A673 (cell line): ENCODE results near the gene UCK2.

Experiments
- EZH2 ChIP-seq: fragments of 200-600 bp; sonication (generic); IDR thresholded peaks from 2 replicates; pipeline ENCODE4 v1.6.1; 2017; ENCODE audit warnings: borderline replicate concordance, low read depth, mild to moderate bottlenecking, mixed read lengths, antibody characterized with exemption, low read length; ENCODE audit not compliant: poor library complexity, severe bottlenecking
- TF ChIP-seq, protein P1 (sequence below): fragments of 300-800, 200-600 bp; sonication (generic); conservative IDR thresholded peaks from 2 replicates; pipeline ENCODE4 v1.5.1; 2017; ENCODE audit warnings: low read depth, mild to moderate bottlenecking, antibody characterized with exemption, low read length, moderate library complexity, mixed read lengths

DNA sequence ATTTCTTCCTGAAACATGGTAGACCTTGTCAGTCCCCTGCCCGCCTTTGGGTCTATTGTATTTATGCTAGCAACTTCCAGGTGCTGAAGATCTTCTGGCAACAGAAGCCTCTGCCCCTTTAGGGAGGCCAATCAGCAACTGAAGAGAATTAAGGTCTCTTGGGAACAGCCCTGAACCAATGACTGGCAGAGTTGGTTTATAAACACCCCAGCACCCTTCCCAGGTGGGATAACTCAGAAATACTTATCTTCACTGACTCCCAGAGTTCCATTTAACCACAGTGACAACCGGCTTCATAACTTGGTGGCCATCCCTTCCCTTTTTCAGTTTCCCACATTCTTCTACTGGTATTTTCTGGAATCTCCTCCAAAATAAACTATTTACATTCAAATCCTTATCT lies 31.5 kb upstream of the UCK2 start:
- TF ChIP-seq, protein P1, sequence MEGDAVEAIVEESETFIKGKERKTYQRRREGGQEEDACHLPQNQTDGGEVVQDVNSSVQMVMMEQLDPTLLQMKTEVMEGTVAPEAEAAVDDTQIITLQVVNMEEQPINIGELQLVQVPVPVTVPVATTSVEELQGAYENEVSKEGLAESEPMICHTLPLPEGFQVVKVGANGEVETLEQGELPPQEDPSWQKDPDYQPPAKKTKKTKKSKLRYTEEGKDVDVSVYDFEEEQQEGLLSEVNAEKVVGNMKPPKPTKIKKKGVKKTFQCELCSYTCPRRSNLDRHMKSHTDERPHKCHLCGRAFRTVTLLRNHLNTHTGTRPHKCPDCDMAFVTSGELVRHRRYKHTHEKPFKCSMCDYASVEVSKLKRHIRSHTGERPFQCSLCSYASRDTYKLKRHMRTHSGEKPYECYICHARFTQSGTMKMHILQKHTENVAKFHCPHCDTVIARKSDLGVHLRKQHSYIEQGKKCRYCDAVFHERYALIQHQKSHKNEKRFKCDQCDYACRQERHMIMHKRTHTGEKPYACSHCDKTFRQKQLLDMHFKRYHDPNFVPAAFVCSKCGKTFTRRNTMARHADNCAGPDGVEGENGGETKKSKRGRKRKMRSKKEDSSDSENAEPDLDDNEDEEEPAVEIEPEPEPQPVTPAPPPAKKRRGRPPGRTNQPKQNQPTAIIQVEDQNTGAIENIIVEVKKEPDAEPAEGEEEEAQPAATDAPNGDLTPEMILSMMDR = no peak
- no peak for TF ChIP-seq EZH2
